Measurements from ENCODE around the gene MTMR2. TPM values are rescaled to one million over a fixed set of nuclear protein-coding genes. Genes with fewer than 3 reads are reported as not detected.

Gene MTMR2
- total and polyA plus RNA-seq, 2 of the 13 experiments (the other 11 are each of a cell fraction or from before 2014, with no cell fraction given), result 12.7 to 22.3 TPM

- ATAC-seq, result no peak
- no peak overlapping the region for H3K27ac ChIP-seq (ENCODE audit: extremely low read length, insufficient read depth, low read length)
- TF ChIP-seq ZBTB42 (CRISPR knock-in tag; IDR thresholded peaks at IDR 0.05) (no peak), TCF12 (IDR thresholded peaks at IDR 0.05) (no peak), TCF12 (CRISPR knock-in tag; IDR thresholded peaks at IDR 0.05) (no peak), SP5 (CRISPR knock-in tag; IDR thresholded peaks at IDR 0.05; ENCODE audit: borderline replicate concordance, low read depth) (no peak)
- intact Hi-C loops (cut with micrococcal nuclease; ENCODE audit: unreplicated experiment) (no loop called here), in situ Hi-C loops (cut with HindIII; ENCODE audit: extremely low pct_ligation_motif_present, low pct_unique_long_range_greater_than_20kb) (no loop called here)
- no TSS peak for BruUV-seq (replicated peaks)
- ChIA-PET POLR2A (no interaction called here), CTCF (ENCODE audit: low intra/inter-chr PET ratio, low total read pairs) (no interaction called here)
- H3K36me3 ChIP-seq (replicated peaks in 1 of 2; ENCODE audit: control insufficient read depth in 1 of 2, insufficient read depth in 2 of 2, low read length in 2 of 2), result no peaks in the 10 kb centered on the region
- H3K4me3 ChIP-seq (replicated peaks in 1 of 3; ENCODE audit: insufficient read depth in 1 of 3, low read depth in 2 of 3, low read length in 3 of 3), result no peak overlapping the region
- H4K20me1 ChIP-seq (ENCODE audit: insufficient read depth, low read length), result no peaks in the 10 kb centered on the region
- H2AFZ ChIP-seq (ENCODE audit: low read length), result no peak overlapping the region
- H3K27me3 ChIP-seq (ENCODE audit: control insufficient read depth in 1 of 2, insufficient read depth in 2 of 2, low read length in 2 of 2), result no peaks in the 10 kb centered on the region
- peaks cover 29% of the 10 kb centered on the region for H3K4me1 ChIP-seq (ENCODE audit: insufficient read depth, low read length)
- H3K4me2 ChIP-seq (ENCODE audit: low read depth, low read length), result no peak overlapping the region
- no peak for DNase-seq (ENCODE audit: low spot score)
- H3K9ac ChIP-seq (ENCODE audit: insufficient read depth, low read depth, low read length), result no peak overlapping the region
- no peaks in the 10 kb centered on the region for H3K9me3 ChIP-seq (ENCODE audit: low read length)
- peaks cover 2% of the 10 kb centered on the region for H3K79me2 ChIP-seq (ENCODE audit: insufficient read depth, low read length)
- no peak for FAIRE-seq
These were observed 28.1 kb downstream of the MTMR2 start for GRCh38 chr11:95895815-95896214.

- WGBS (ENCODE audit: low lambda C conversion rate), result 96% methylated on average over 4 of the region's 4 CpGs
- intact Hi-C loops (cut with micrococcal nuclease; ENCODE audit: unreplicated experiment), result no loop called here
These were observed 30.9 kb downstream of the MTMR2 start for GRCh38 chr11:95892892-95893570.

More at GRCh38 chr11:95892892-95893570, 30.9 kb downstream of the MTMR2 start:
- Histone ChIP-seq H3K9ac (ENCODE audit: insufficient read depth, low read depth, low read length) (no peak overlapping the region), H3K79me2 (ENCODE audit: insufficient read depth, low read length) (no peaks in the 10 kb centered on the region), H3K9me3 (ENCODE audit: low read length) (no peaks in the 10 kb centered on the region), H3K27ac (ENCODE audit: extremely low read length, insufficient read depth, low read length) (no peak overlapping the region), H2AFZ (ENCODE audit: low read length) (no peak overlapping the region), H3K27me3 (ENCODE audit: control insufficient read depth in 1 of 2, insufficient read depth in 2 of 2, low read length in 2 of 2) (no peaks in the 10 kb centered on the region), H3K4me3 (replicated peaks in 1 of 3; ENCODE audit: insufficient read depth in 1 of 3, low read depth in 2 of 3, low read length in 3 of 3) (no peak overlapping the region), H4K20me1 (ENCODE audit: insufficient read depth, low read length) (no peaks in the 10 kb centered on the region), H3K4me2 (ENCODE audit: low read depth, low read length) (no peak overlapping the region), H3K36me3 (replicated peaks in 1 of 2; ENCODE audit: control insufficient read depth in 1 of 2, insufficient read depth in 2 of 2, low read length in 2 of 2) (0 out of 5 replicates have a peak, but pooled peaks cover 0 to under 1% of the 10 kb centered on the region in 2 experiments), H3K4me1 (ENCODE audit: insufficient read depth, low read length) (peaks cover 36% of the 10 kb centered on the region)
- no peak for TF ChIP-seq ZNF687 (CRISPR knock-in tag; IDR thresholded peaks at IDR 0.05)
- TF ChIP-seq SIN3A (IDR thresholded peaks at IDR 0.05; ENCODE audit: borderline replicate concordance, low read depth, low read length), result no peak
- no peak for DNase-seq (ENCODE audit: low spot score)
- ATAC-seq, result no peak
- CTCF ChIA-PET (ENCODE audit: low intra/inter-chr PET ratio, low total read pairs), result no interaction called here
- POLR2A ChIA-PET, result no interaction called here
- no TSS peak for BruUV-seq (replicated peaks)
- FAIRE-seq, result no peak
- in situ Hi-C loops (cut with HindIII; ENCODE audit: extremely low pct_ligation_motif_present, low pct_unique_long_range_greater_than_20kb), result no loop called here

Data from HepG2 (cell line).